Dendritic cell treated with granulocyte-macrophage colony-stimulating factor and Interleukin-4, amounts not matched to agents 40 ng/mL and 50 ng/mL, for 4 days (primary cell): Measurements from ENCODE around the gene PIH1D1.

Source experiments
- H3K27ac Mint-ChIP-seq: one replicate; pipeline ENCODE4 v1.8.0; 2022; ENCODE audit warnings: mild to moderate bottlenecking, mixed read lengths
- H3K27me3 Mint-ChIP-seq: one replicate; pipeline ENCODE4 v1.8.0; 2022; ENCODE audit warnings: mild to moderate bottlenecking, mixed read lengths
- H3K36me3 Mint-ChIP-seq: one replicate; pipeline ENCODE4 v1.8.0; 2022; ENCODE audit warnings: low read depth, mixed read lengths
- H3K4me1 Mint-ChIP-seq: one replicate; pipeline ENCODE4 v1.8.0; 2022; ENCODE audit warnings: low read depth, mixed read lengths
- H3K4me3 Mint-ChIP-seq: one replicate; pipeline ENCODE4 v1.8.0; 2022; ENCODE audit warnings: mild to moderate bottlenecking, moderate library complexity, mixed read lengths
- H3K9me3 Mint-ChIP-seq: one replicate; pipeline ENCODE4 v1.8.0; 2022; ENCODE audit warnings: mixed read lengths
- intact Hi-C: fragments of 100-400 bp; cut with micrococcal nuclease; formaldehyde crosslinking; loops from one replicate; pipeline ENCODE4 v1.15.0; 2022

Gene PIH1D1

DNA sequence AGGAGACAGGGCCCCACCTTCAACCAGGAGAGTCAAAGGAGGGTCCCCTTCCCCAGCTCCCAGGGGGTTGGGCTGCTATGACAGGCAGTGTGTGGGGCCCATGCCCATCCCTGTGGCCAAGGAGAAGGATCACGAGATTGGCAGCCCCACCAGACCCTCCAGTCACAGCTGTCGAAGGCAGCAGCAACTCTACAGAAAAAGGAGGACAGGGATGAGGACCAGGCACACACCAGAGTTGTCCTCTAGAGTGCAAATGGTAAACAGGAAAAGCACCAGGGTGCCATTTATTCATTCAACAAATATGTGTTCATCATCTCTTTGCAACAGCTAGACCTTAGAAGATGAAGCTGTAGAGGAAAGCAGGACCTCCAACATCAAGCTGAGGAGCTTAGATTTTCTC lies 32.4 kb downstream of the PIH1D1 start:
- Mint-ChIP-seq H3K4me1 (peaks cover 36% of the 10 kb centered on the region), H3K27me3 (peaks cover 71% of the 10 kb centered on the region), H3K36me3 (no peaks in the 10 kb centered on the region)

DNA sequence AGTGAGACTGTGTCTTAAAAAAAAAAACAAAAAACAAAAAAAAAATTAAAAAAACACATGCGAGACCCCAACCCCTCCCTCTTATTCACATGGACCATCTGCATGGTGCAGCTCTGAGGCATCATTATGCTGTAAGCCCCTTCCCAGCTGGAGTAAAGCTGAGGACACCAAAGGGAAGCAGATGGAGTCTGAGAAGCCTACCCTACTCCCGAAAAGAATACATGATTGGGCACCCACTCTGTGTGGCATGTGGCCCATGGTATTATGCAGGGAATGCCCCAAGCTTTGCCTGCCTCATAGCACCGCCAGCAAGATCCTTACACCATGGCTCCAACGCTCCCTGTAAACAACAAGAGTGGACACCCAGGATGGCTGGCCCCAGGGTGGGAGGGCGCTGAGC lies 33.1 kb downstream of the PIH1D1 start:
- peaks cover 34% of the 10 kb centered on the region for H3K4me1 Mint-ChIP-seq
- H3K27me3 Mint-ChIP-seq = peaks cover 66% of the 10 kb centered on the region
- no peak overlapping the region for H3K4me3 Mint-ChIP-seq

More for the DNA sequence above, 32.4 kb downstream of the PIH1D1 start:
- Mint-ChIP-seq H3K4me3 (no peak overlapping the region), H3K27ac (no peak overlapping the region), H3K9me3 (no peaks in the 10 kb centered on the region)
- intact Hi-C loops = no loop called here

DNA sequence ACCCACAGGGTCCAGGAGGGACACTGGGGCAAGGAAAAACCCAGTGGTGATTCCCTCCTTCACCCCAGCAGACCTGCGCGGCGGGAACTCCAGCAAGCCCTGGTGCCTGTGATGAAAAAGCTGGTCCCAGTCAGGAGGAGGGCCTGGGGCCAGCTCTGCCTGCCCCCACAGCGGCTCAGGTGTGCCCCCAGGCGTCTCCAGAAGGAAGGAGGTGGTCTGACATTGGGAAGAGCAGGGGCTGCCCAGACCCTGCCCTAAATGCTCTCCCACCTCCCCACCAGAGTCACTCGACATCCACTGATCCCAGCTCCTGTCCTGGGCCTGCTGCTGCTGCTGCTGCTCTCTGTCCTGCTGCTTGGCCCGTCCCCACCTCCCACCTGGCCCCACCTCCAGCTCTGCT lies 34.5 kb downstream of the PIH1D1 start:
- Mint-ChIP-seq H3K4me3 (no peak overlapping the region), H3K27me3 (peaks cover 65% of the 10 kb centered on the region), H3K36me3 (no peaks in the 10 kb centered on the region), H3K27ac (no peak overlapping the region), H3K4me1 (peaks cover 30% of the 10 kb centered on the region), H3K9me3 (no peaks in the 10 kb centered on the region)
- intact Hi-C loops = no loop called here

More for the DNA sequence above, 33.1 kb downstream of the PIH1D1 start:
- Mint-ChIP-seq H3K9me3 (no peaks in the 10 kb centered on the region), H3K36me3 (no peaks in the 10 kb centered on the region), H3K27ac (no peak overlapping the region)
- intact Hi-C loops = no loop called here

DNA sequence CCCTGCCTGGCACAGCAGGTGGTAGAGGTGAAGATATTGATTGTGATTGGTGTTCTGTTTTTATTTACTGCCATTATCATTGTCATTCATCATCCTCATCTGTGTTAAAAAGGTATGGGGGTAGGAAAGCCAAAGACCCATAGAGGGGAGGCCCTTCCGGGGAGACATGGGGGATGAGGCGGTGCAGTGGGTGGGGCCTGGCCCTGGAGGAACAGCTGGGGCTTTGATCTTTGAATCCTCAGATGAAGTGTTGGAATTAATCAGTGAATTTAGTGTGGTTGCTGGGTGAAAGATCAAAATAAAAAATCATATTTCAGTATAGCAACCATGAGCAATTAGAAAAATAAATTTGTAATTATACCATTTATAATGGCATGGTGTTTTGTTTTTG lies 35.8 kb downstream of the PIH1D1 start:
- no peak overlapping the region for H3K4me3 Mint-ChIP-seq
- H3K4me1 Mint-ChIP-seq = peaks cover 25% of the 10 kb centered on the region
- no peak overlapping the region for H3K27ac Mint-ChIP-seq
- no peaks in the 10 kb centered on the region for H3K9me3 Mint-ChIP-seq
- H3K36me3 Mint-ChIP-seq = no peaks in the 10 kb centered on the region
- intact Hi-C loops = no loop called here
- H3K27me3 Mint-ChIP-seq = peaks cover 55% of the 10 kb centered on the region

DNA sequence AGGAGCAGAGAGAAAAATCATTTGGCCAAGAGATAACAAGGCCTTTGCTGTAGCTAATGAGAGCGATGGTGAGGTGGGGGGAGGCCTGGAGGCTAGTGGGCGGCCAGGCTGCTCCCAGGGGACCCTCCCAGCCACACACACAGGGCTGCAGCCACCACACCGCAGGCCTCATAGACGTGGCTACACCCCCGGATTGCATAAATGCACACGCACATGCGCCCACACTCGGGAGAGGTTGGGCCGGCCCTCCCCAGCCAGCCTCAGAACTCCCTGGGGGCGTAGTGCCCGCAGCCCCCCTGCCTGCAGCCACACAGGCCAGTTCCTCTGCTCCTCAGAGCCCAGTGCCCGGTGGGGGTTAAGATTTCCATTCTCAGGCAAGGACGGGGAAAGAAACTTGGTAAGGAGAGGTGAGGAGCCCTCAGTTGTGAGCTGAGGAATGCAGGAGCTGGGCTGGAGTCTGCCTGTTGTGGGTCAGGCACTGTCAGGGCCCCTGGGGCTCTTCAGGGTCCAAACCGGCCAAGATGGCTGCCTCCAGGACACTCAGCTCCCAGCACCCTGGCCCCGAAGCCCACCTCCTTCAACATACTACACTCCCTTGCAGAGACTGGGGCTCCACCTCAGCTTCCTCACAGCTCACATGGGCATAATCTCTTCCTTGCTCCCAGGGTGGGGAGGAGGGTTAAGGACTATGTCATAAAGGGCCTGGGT lies 36.4 kb downstream of the PIH1D1 start:
- Mint-ChIP-seq H3K4me3 (no peak overlapping the region), H3K27ac (no peak overlapping the region), H3K4me1 (peaks cover 21% of the 10 kb centered on the region), H3K27me3 (peaks cover 50% of the 10 kb centered on the region), H3K9me3 (no peaks in the 10 kb centered on the region), H3K36me3 (no peaks in the 10 kb centered on the region)
- intact Hi-C loops = no loop called here

DNA sequence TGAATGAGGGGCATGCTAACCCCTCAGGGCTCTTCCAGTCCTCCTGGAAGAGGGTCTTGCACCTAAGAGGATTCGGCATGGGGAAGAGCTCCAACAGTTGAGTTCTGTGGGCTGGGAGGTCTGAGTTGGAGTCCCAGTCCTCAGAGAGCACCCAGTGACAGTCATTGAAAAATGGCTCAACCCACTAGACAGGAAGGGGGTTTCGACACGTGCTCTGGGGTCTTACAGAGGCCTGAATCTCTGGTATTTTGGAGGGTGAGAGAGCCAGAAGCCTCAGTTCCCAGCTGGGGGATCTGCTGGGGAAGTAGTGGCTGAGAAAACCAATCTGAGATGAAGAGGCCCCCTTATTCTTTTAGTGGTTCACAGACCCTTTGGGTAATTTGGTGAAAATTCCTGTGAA lies 37.4 kb downstream of the PIH1D1 start:
- H3K27ac Mint-ChIP-seq = peak overlapping the region; percentile 5
- H3K36me3 Mint-ChIP-seq = no peaks in the 10 kb centered on the region
- H3K4me1 Mint-ChIP-seq = peaks cover 29% of the 10 kb centered on the region
- intact Hi-C loops = no loop called here
- H3K27me3 Mint-ChIP-seq = peaks cover 40% of the 10 kb centered on the region
- no peak overlapping the region for H3K4me3 Mint-ChIP-seq
- no peaks in the 10 kb centered on the region for H3K9me3 Mint-ChIP-seq

DNA sequence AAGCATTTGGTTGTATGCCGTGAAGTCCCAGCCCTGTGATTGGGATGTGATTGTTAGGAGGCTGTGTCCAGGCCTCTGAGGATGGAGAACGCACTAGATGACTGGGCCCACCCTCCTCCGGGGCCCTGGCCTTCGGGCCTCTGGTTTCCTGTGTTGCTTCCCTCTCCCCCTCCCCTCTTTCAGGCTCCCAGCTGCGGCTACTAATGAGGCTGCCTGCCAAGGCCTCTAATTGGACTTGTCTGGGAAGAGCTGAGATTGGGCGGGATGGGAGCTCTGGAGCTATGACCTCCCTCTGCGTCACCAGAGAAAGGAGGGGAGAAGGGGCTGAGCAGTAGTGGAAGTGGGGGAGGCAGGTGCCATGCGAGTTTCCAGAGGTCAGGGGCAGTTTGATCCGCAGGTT lies 38.3 kb downstream of the PIH1D1 start:
- Mint-ChIP-seq H3K27ac (peak overlapping the region; percentile 17), H3K27me3 (peaks cover 36% of the 10 kb centered on the region), H3K9me3 (no peaks in the 10 kb centered on the region), H3K4me1 (peaks cover 39% of the 10 kb centered on the region), H3K4me3 (no peak overlapping the region), H3K36me3 (no peaks in the 10 kb centered on the region)
- intact Hi-C loops = no loop called here

DNA sequence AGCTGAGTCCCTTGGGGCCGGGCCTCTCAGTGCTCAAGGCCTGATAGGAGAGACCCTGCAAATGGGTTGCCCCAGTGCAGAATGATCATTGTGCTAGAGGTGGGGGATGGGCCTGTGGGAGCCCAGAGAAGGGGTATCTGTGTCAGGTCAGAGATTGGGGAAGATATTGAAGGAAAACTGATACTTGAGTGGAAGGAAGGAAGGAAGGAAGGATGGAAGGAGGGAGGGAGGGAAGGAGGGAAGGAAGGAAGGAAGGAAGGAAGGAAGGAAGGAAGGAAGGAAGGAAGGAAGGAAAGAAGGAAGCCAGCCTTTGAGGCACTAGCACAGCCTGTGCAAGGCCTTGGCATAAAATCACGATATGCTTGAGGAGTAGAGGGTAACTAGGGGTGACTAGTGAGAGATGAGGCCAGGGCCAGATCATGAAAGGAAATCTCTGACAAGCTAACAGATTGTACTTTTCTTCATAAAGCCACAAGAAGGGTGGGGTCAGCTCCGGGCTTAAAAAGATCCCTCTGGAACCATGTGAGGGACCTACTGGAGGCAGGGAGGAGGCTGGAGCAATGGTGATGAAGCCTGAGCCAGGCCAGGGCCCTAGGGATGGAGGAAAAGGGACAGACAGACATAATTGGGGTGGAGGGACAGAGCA lies 39.8 kb downstream of the PIH1D1 start:
- peaks cover 54% of the 10 kb centered on the region for H3K4me1 Mint-ChIP-seq
- intact Hi-C loops = no loop called here
- no peaks in the 10 kb centered on the region for H3K36me3 Mint-ChIP-seq
- no peaks in the 10 kb centered on the region for H3K9me3 Mint-ChIP-seq
- peak overlapping the region; percentile 17 for H3K27ac Mint-ChIP-seq
- H3K4me3 Mint-ChIP-seq = no peak overlapping the region
- H3K27me3 Mint-ChIP-seq = peaks cover 36% of the 10 kb centered on the region

DNA sequence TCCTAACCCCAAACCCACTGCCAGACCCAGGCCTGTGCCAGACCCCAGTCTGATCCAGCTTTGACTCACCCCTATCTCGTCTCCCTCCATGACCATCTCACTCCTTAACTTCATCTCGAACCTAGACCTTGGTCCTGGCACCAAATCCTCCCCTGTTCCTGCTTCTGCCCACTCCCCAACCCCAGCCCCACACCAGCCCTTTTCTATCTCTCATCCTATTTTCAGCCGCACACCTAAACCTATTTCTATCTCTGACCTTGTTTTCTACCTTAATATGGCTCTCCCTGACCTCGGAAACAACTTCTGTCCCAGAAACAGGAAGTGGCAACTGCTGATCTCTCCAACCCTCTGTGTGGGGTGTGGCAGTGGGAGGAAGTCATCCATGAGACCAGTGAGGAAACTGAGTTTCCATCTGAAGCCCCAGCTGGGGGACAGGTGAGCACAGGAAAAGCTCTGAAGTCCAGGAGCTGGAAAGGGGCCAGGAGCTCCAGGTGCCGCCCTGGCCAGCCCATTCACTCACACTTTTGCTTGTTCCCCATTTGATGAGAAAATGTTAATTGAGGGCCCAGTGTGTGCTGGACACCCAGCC lies 42.1 kb downstream of the PIH1D1 start:
- H3K36me3 Mint-ChIP-seq = no peaks in the 10 kb centered on the region
- intact Hi-C loops = no loop called here
- H3K27ac Mint-ChIP-seq = peak overlapping the region; percentile 89

DNA sequence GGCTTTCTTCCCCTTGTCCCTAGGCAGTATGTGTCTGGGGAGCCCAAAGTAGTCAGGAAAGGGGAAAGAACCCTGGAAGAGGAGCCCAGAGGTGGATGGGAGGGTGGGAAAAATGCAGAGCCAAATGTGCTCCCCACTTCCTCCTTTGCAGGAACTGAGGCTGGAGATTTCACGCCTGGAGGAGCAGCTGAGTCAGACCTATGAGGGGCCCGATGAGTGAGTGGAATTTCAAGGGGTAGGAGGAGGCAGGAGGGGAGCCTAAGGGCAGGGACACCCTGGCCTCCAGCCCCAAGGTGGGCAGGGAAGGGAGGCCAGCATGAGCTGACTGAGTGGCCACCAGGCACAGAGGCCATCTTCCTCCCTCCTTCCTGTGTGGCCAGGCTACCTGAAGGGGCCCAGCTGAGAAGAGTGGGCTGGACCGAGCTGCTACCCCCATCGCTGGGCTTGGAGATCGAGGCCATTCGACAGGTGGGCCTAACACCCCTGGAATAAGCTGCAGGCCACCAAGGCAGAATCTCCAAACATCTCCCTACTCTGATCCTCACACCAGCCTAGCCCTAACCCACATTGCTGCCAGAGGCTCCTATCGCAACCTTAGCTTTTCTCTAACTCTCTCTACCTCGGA lies 42.7 kb downstream of the PIH1D1 start:
- intact Hi-C loops = no loop called here
- Mint-ChIP-seq H3K4me1 (peaks cover 50% of the 10 kb centered on the region), H3K9me3 (no peaks in the 10 kb centered on the region), H3K4me3 (no peak overlapping the region), H3K27ac (peak overlapping the region; percentile 89), H3K36me3 (no peaks in the 10 kb centered on the region), H3K27me3 (peaks cover 27% of the 10 kb centered on the region)

More for the DNA sequence above, 42.1 kb downstream of the PIH1D1 start:
- peaks cover 50% of the 10 kb centered on the region for H3K4me1 Mint-ChIP-seq
- peak overlapping the region; percentile 0 for H3K4me3 Mint-ChIP-seq
- H3K27me3 Mint-ChIP-seq = peaks cover 30% of the 10 kb centered on the region
- H3K9me3 Mint-ChIP-seq = no peaks in the 10 kb centered on the region

DNA sequence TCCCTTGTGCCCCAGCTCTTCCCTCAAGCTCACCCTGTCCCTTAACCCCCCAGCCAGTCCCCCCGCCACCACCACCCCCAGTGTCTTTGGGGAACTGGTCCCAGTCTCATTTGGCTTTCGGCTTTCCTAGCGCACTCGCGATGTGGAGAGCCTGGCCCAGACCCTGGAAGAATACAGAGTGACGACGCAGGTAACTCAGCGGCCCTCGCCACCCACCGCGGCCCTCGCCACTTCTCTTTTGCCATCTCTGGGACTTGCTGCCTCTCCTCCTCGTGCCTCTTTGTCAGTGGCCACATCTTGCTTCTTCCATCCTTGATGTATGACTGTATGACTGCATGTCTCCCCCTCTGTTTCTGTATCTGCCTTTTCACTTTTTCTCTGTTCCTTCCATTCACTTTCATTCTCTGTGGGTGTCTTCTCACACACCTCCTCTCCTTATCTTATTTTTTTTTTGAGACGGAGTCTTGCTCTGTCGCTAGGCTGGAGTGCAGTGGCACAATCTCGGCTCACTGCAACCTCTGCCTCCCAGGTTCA lies 44.1 kb downstream of the PIH1D1 start:
- H3K9me3 Mint-ChIP-seq = no peaks in the 10 kb centered on the region
- intact Hi-C loops = no loop called here
- H3K27ac Mint-ChIP-seq = no peak overlapping the region
- H3K4me1 Mint-ChIP-seq = peaks cover 43% of the 10 kb centered on the region
- H3K4me3 Mint-ChIP-seq = no peak overlapping the region
- H3K36me3 Mint-ChIP-seq = no peaks in the 10 kb centered on the region
- peaks cover 23% of the 10 kb centered on the region for H3K27me3 Mint-ChIP-seq

DNA sequence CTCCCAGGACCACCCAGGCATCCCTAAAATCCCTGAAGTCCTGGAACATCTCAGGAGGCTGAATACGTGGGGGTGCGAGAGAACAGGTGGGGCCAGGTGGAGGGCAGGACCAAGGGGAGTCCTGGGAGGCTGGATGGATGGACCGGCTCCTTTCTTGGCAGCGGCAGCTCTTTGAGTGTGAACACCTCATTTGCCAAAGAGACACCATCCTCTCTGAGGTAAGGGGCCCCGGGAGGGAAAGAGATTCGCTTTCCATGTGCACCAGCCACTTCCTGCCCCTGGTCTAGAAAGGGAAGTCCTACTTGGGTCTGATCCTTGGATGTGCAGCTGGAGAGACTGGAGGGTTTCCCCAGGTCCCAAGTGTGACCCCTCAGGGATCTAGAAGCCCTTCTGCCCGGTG lies 44.5 kb downstream of the PIH1D1 start:
- Mint-ChIP-seq H3K27me3 (peaks cover 18% of the 10 kb centered on the region), H3K4me1 (peaks cover 41% of the 10 kb centered on the region), H3K4me3 (no peak overlapping the region), H3K36me3 (no peaks in the 10 kb centered on the region), H3K27ac (no peak overlapping the region), H3K9me3 (no peaks in the 10 kb centered on the region)
- intact Hi-C loops = no loop called here

DNA sequence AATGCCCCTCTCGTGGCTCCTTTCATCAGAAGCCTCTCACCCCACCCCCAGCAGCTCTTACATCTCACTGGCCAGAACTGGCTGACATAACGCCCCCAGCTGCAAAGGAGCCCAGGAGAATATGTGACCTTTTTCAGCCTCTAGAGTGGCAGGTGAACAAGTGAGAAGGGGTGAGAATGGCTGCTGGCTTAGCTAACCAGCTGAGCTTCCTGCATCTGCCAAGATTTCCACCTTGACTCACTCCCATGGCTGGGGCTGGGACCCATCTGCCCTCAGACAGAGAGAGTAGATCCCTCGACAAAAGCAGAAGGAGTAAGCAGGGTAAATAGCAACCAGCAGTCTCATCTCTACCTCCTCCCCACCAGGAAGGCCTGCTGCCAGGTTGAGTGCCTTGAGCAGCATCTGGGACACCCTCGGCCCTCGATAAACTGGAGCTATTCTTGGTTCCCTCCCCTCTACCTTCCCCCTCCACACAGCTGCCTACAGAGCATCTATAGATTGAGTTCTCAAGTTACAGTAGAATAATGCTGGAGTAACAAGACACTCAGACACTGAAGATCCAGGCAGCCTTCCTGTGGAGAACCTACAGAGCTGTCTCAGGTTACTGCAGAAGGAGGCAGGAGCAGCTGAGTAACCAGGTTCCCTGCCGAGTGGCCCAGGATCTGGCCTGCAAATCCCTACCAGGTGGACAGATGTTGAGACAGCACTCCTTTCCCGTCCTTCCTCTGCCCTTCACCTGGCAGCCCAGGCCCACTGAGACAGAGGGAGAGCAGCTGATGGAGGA lies 48.0 kb downstream of the PIH1D1 start:
- Mint-ChIP-seq H3K27ac (no peak overlapping the region), H3K36me3 (no peaks in the 10 kb centered on the region), H3K9me3 (no peaks in the 10 kb centered on the region), H3K4me1 (peaks cover 20% of the 10 kb centered on the region), H3K4me3 (no peak overlapping the region), H3K27me3 (peaks cover 16% of the 10 kb centered on the region)
- intact Hi-C loops = no loop called here
